OCI-M2 (cell line): ENCODE results near the gene FOXP1.

Experiments used
- DNase-seq: peaks from one replicate; lab custom pipeline; 2025; ENCODE audit not compliant: unreplicated experiment; lab: John Stamatoyannopoulos, UW

Gene FOXP1

DNA sequence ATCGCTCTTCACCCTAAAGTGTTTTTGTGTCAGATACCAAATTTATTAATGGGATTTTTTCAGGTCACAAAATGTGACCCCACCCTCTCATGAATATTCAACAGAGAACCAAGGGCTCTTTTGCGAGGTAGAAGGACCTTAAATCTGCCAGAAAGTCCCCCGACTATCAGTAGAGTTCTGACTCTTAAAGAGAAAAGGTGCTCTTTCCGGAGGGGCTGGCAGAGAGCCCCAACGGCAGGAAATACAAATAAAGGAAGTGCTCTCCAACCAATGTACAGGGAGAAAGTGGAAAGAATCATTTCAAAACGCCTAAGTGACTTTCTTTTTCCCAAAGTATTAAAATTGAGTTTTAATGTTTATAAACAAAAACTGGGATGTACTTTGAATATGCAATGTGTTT, 517.2 kb downstream of the FOXP1 start:
- DNase-seq: no peak

DNA sequence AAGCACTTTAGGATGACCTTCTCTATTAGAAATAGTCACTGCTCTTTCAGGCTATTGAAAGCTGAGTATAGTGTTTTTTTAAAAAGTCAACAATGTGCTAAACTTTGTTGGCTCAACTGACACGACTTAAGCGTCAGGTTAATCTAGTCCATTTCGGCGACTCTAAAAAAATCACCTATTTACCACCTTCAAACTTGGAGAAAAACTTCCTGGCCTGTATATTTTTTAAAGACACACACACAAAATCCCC, 517.8 kb downstream of the FOXP1 start:
- no peak for DNase-seq

DNA sequence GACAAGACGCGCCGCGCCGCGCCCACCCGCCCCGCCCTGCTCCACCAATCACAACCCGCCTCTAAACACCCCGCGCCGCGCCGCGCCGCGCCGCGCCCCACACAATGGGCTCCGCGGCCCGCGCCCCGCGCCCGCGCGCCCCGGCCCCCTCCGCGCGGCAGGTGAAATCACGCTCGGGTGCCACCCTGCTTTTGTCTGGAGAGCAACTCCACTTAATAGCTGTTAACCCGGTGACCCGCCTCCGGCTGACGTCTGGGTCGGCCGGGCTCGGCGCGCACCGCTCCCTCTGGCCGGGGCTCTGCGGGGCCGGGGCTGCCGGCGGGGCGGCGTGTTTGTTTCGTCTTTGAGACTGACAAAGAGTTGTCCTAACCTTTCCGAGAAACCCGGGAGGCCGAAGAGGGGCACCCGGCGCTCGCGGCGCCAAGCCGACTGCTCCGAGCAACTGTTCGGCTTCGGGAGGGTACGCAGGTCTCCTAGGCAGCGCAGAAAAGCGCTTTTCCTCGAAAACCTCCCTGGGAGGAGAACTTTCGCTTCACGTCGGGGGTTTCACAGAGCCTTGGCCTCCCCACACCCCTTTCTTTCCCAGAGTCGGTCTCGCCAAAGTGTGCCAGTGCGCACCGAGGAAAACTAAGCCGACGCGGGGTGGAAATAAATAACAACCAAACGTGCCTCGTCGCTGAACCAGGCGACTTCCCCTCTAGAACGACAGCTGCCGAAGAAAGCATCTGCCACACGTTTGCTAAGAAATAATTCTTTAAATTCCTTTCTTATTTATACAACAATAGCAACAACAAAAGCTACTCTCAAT, 518.4 kb downstream of the FOXP1 start:
- DNase-seq: no peak

DNA sequence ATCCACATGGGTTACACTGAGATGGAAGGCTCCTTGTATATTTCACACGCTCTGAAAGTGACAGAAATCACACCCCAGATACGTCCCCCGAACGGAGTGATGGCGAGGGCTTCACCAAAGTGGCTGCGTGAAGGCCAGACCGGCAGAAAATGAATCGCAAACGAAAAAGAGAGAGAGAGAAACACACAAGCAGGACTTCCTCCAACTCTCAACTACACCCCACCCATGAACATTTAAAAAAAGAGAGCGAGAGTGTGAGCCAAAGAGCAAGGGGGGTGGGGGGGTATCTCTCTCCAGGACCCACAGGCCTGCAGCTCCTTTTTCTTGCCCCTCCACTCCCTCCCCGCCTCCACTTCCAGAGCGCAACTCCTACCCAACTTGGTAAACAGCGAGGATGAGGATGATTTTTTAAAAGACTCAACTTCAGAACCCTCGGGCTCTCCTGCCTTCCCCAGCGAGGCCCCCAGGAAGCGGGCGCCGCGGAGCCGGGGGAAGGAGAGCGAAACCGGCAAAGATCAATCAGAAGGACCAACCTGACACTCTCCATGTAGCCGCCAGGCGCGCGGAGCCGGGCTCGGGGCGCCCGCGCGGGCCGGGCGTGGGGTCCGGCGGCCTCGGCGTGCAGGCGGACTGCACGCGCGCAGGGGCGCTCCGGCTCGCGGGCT, 519.1 kb downstream of the FOXP1 start:
- DNase-seq: no peak

DNA sequence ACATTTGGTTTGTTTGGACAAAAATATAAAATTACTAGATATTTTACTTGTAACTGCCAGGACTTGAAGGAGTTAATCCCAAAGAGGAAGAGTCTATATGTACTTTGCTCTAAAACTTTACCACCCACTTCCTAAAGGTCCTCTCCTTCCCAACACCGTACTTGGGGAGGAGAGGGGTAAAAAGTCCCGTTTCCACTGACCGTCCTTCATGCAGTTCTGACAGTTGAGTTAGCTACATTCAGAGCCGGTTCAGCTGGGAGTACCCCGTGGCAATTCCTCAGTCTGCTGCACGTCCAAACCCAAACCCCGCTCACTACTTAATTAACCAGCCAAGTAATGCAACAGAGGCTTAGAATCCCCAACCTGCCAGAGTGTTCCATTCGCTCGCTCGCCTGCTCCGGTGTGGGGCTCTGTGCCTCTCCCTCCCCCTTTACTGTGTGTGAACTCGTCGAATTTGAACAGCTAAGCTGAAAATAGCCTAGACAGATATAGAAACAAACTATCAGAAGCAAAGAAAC, 519.7 kb downstream of the FOXP1 start:
- no peak for DNase-seq

DNA sequence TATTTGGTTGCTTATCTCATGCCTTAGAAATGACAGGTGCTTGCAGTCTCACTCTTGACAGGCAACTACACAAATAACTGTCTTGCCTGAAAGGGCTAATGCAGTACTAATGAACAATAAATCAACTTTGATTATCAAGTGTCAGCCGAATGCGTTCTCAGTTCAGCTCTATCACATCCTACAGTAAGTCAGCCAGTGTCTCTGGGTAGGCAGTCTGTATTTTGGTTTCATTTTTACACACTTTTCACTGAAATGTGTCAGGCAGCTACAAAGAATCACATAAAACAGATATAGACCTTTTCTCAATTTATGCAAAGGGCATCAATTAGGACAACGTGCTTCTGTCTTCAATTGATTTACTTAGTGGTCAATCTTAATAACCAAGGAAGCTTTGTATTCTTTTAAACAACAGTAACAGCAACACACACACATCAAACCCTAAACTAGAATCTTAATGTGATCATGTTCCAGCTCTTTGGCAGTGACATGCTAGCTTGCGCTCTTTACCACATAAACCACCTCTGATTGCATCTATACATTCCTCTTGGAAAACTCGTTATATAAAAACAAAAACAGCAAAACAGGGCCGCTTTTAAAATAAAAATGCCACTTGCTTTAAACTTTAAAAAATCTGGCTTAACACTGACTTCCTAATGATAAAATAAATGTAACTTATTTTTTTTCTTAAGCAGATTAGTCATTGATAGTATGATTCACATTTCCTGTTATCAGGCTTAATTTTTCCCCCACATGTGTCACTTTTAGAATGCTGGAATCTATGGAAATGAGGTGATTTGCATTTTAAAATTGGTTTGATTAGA, 520.4 kb downstream of the FOXP1 start:
- no peak for DNase-seq

DNA sequence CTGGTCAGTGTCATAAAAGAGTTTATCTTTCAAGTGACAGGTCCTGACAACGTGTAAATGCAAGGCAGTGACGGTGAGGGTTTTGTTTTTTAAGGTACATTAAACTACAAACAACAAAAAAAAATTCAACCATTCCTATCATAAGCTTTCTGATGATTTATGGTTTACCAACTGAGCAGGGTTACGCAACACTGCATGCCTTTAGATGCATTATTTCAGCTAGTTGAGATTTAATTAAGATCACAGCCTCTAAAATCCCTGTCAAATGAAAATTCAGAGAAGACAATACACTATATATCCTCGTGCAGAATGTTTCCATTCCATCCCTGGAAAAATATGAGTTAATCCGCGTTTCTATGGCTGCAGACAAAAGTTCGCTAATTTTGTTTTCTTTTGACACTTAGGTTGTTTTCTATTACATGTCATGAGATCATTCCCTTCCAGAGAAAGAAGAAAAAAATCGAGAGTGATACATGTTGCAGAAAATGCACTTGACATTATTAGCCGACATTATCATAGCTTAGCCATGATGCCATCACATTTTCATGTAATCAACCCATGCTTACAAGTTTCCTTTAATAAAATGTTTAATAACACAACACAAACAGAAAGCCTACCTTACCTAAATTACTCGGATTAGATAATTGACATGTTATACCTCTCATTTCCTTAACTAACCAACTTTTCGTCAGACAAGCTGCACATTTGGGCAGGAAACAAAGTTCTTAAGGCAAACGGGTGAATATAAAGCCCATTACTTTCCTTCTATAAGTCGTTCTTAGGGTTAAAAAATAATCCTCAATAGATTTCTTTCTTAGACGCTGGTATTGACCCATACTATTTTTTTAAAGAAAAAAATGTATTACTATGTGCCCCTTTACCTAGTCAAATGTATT, 521.2 kb downstream of the FOXP1 start:
- no peak for DNase-seq

DNA sequence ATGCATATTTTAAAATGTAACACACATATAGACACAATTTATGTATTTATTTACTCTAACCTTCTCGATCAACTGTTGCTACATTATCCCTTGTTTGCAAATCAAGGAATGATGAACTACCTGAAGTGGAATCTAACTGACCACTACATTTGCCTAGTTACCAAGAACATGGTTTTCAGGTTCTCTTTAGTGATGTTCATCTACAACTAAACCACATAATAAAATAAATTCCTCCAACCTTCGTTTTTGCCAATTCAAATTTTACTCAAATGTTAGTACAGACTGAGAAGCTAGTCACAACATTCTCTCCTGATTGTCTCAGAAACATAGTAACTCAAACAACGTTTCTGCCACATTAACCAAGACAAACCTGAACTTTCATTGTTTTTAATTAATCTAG, 521.9 kb downstream of the FOXP1 start:
- DNase-seq: no peak

DNA sequence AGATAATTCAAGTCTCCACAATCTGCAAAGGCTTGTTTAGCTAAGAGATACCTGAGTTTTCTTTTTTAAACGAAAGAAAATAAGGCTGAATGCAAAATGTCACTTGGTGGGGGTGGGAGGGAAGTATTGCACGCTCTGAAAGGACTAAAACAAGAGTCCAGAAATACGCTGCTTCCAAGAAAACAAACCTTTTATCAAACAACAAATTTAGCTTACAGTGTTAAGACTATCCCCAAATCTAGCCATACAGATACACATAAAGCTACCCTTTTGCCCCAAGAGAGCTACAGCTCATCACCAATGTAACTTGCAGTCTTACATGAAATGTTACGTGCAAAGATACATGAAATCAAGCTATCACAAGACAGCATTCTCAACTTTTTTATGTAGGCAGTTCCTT, 522.5 kb downstream of the FOXP1 start:
- DNase-seq: no peak

DNA sequence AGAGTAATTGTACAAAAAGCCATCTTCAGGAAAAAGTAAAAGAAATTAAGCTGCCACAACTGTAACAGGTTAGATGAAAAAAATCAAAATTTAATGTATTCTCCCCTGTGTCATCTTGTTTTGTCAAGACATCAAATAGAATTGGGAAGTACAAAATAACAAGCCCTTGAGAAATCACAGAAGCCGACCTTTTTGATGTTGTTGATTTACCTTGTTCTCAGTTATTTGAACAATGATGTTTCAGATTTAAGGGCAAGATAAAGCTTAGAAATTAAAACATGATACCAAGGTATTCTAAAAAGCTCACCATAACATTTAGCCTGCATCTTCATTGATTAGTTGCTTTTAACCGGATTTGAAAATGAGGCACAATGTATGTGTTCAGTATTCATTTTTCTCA, 523.0 kb downstream of the FOXP1 start:
- no peak for DNase-seq

DNA sequence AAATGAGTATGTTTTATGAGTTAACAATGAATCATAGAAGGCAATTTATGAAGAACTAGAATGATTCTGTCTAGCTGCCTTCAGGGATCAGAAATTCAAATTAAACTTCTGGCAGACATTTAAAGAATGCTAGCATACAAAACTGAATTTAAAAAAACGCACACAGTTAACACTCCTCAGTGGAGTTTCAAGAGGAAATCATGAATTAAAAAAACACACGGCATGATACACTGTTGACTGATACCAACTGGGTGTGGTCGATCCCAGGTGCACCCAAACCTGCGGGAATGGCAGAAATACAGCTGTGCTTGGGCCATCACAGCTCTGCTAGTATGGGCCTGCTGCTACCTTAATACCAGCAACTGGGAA, 526.0 kb downstream of the FOXP1 start:
- no peak for DNase-seq

DNA sequence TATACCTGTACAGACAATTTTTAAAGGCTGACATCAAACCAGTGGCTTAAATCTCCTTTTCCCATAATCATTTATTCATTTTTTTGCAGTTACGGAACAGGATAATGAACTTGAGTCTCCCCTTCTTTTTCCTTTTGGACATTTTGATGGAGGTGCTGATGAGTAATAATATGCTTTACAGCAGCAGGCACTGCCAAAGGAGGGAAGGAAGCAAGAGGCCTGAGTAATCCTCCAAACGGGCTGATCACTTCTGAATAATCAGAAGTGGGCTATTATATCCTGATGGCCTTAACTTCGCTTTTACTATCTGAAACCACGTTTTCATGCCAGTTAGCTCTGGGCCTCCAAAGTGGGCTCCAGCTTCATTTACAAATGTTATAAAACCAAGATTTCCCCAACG, 527.2 kb downstream of the FOXP1 start:
- DNase-seq: no peak

DNA sequence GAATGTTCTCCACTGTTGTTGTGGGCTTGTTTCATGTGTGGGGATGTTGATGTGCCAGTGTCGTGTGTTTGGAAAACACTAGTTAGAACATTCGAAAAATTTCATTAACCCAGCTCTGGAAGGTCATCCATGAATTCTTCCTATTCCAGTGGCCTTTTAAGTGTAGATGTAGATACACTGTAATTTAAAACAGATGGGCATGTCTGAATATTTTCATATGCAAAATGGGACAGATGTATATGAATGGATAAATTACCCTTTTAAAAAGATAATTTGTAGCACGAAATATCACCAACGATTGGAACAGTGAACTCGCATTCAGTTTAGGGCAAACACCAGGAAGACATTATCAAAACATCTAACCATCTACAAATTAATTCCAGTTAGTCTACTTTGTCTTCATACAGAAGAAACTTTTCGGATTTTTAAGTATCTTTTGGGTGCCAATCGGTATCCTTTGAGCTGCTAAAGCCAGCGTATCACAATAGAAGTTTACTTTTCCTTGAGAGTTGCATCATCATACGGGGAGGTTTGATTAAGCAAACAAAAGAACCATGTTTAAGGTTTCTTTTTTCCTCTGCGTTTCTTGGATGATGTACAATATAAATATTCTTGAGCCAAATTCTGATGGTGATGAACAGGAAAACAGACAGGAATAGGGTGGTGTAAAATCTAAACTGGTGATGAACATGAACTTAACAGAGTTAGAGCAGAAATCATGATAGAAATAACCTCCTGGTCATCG, 528.1 kb downstream of the FOXP1 start:
- DNase-seq: no peak

DNA sequence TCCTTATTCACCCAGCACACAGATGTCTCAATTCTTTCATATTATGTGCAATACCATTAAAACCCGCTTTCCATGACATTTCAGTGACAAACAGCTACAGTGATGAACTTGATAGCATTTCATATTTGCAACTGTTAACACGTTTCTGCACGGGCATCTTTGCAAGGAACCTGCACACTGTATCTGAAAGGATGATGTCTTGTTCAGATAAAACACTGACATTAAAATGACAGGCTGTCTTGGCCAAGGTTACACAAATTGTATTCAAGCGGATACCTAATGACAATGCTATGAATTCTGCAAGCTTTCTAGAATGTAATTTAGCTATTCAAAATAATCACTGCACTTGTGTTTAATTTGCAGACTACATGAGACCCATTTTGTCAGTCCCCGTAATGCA, 529.2 kb downstream of the FOXP1 start:
- DNase-seq: no peak

DNA sequence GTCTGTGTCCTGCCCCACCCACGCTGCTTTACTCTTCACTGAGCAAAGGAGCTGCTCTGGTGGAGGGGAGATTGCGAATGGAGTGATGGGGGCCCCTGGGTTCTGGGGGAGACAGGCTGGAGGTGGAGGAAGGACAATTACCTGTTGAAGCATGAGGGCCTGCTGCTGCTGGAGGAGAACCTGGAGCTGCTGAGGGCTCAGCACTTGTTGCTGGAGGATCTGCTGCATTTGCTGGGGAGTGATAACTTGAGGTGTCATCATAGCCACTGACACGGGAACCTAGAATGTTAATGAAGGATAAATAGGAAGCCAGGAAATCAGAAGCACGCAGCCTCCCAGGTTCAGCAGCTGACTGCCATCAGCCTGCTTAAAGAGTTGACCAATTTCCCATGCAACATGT, 530.0 kb downstream of the FOXP1 start:
- no peak for DNase-seq

DNA sequence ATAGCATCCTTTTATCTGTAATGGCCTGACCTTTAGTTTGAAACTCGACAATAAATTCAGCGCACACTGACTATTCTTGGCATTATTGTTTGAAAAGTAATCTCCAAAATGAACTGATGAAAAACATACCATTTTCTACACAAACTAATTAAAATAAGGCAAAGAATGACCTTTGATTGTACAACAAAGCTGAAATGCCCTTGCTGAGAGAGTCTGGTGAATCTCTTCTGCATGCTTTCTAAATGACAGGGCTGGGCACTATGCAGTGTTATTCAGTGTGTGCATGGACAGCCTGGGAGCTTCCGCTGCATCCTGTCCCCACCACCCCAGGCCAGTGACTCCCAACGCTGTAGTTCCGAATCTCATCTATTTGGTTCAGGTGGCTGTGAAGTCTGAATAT, 530.8 kb downstream of the FOXP1 start:
- DNase-seq: no peak

DNA sequence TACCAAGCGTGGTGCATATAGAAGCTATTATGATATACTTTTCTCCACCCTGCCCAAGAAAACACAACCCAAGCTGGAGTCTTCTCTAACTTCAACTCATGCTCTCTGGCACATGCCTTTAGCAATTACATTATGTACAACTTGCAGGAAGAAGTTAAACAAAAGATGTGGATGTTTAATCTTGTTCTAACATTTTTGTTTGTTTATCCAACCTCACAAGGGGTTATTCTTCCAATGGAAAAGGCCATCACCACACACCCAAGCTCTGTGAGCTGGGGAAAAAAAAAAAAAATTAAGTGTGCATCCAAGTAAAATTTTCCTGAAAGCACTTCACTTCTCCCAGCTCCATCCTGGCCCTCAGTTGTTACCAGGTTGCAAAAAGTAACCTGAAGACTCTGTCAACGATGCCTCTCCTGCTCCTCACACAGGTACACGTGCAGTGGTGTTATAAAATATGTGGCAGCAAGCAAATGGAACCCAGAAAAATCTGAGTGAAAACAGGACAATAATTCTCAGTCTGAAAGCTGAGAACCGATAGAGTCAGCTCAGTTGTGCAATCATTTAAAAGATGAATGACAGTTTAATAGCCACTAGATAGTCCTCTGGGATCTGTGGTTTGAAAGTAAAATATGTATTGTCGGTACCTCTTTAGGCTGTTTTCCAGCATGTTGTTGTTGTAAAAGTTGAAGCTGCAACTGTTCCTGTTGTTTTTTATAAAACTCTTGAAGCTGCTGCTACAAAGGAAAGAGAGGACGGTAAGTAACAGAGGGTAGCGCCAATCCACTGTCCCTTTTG, 531.4 kb downstream of the FOXP1 start:
- DNase-seq: no peak

DNA sequence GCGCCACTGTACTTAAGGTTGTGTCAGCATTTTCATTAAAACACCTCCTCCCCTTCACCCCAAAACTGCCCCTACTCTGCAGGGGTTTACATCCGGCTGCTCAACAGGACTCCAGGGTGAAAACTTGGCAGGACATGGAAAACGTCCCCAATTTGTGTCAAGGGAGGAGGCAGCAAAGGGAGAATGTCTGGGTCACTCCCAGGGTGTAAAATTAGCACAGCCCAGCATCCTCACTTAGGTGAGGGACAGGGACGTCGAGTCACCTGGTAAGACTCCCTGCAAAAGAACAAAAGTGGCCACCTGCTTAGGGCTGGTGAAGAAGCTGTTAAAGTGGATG, 532.3 kb downstream of the FOXP1 start:
- no peak for DNase-seq

DNA sequence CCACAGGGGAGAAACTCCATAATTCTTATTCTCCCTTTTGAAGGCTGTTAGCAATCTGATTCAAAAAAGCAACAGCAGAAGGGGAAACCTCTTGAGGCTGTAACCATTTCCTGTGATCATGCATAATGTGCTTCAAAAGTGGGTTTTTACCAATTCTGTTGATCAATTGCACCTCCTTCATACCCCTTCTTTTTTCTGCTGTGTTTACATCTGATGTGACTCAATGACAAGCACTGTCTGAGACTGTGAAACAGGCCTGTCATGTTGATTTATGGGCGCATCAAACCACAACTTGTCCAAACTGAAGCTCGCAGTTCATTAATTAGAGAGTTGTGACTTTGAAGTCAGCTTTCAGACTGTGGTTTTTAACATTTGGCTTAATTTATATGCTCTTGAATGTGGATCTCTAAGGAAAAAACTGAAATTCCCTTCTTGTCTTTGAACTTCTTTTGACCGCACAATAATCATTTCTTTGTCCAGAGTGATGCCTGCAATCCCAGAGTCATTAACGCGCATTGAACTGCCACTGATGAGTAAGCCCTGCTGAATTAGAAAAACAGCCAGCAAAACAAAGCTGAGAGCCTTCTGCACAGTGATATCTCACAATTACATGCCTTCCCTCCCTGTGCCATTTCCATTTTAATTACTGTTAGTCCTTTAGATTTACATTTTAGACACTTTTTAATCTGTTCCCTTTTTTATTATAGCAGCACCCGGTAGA, 532.8 kb downstream of the FOXP1 start:
- DNase-seq: no peak
